ENCODE measurements around the gene RAB7B.

- TF ChIP-seq CTCF (conservative IDR thresholded peaks at IDR 0.05; ENCODE audit: low read length) (peak; percentile 45; the same call in 1 of the 2 replicates), EZH2phosphoT487 (IDR thresholded peaks at IDR 0.05; ENCODE audit: borderline replicate concordance, low read depth, low read length) (no peak)
Measured at GRCh38 chr1:206040328-206040727, 37.1 kb upstream of the RAB7B start.
